Gastroesophageal sphincter (tissue), 4 donors: ENCODE results near the gene PLCB1. TPM values are rescaled to one million over a fixed set of nuclear protein-coding genes. Genes with fewer than 3 reads are reported as not detected.

Source experiments
- ATAC-seq: fragments of 150-250 bp; one replicate; pipeline ENCODE4 v1.9.1; 2016; ENCODE audit warnings: mild to moderate bottlenecking, moderate library complexity
- H3K27ac ChIP-seq, 4 donors: fragments of 200-600 bp; sonication (generic) in 3 of 4; 1 replicate in 3 of 4; 2 replicates in 1 of 4; pipeline ENCODE4 v1.5.1; 2016 to 2019
- H3K27me3 ChIP-seq: fragments of 200-600 bp; sonication (generic); one replicate; pipeline ENCODE4 v1.5.1; 2019
- H3K36me3 ChIP-seq, 2 donors: fragments of 200-600 bp; sonication (generic); one replicate each; pipeline ENCODE4 v1.5.1; 2019; ENCODE audit warnings: control low read depth in 1 of 2
- H3K4me1 ChIP-seq, 3 donors: fragments of 200-600 bp; sonication (generic); 1 replicate in 2 of 3; 2 replicates in 1 of 3; pipeline ENCODE4 v1.5.1; 2016 to 2019; ENCODE audit warnings: control low read depth in 2 of 3
- H3K4me3 ChIP-seq, 2 donors: fragments of 200-600 bp; sonication (generic); one replicate each; pipeline ENCODE4 v1.5.1; 2019; ENCODE audit warnings: mild to moderate bottlenecking in 1 of 2, moderate library complexity in 1 of 2
- H3K9me3 ChIP-seq, 3 donors: fragments of 200-600 bp; sonication (generic); one replicate each; pipeline ENCODE4 v1.5.1; 2017 to 2019; ENCODE audit warnings: control low read depth in 2 of 3
- CTCF ChIP-seq, 4 experiments: fragments of 200-600 bp in 2 of 4; fragments of 450-650 bp in 2 of 4; sonication (generic) in 1 of 4; IDR thresholded peaks; one replicate each; pipeline ENCODE4 v1.5.1; 2017 to 2019; ENCODE audit warnings: antibody characterized with exemption in 4 of 4, mild to moderate bottlenecking in 2 of 4, moderate library complexity in 2 of 4
- EP300 ChIP-seq: sonication (generic); formaldehyde crosslinking; IDR thresholded peaks from one replicate; pipeline ENCODE4 v1.6.1; 2017; ENCODE audit warnings: antibody characterized with exemption, mild to moderate bottlenecking
- POLR2A ChIP-seq, 2 donors: fragments of 450-650 bp; IDR thresholded peaks; one replicate each; pipeline ENCODE4 v1.6.1; 2017; ENCODE audit warnings: antibody characterized with exemption in 2 of 2, mild to moderate bottlenecking in 2 of 2, moderate library complexity in 1 of 2
- POLR2AphosphoS5 ChIP-seq: sonication (generic); formaldehyde crosslinking; IDR thresholded peaks from one replicate; pipeline ENCODE4 v1.6.1; 2017; ENCODE audit warnings: antibody characterized with exemption
- WGBS, 2 donors: methylation state at CpG; one replicate each; pipeline ENCODE4 v1.1.5; 2018; ENCODE audit warnings: low coverage in 1 of 2; 5-methylcytosine and 5-hydroxymethylcytosine counted together
- total RNA-seq, 4 donors: library from RNA; depleted of rRNA; stranded (reverse); fragments of >200 nt; gene quantifications; one replicate each; pipeline ENCODE4 v1.1.0, GENCODE V29; 2016

Gene PLCB1
- total RNA-seq, 4 donors from 2014 or later: 60.8 to 104 (median 69.0) TPM

DNA sequence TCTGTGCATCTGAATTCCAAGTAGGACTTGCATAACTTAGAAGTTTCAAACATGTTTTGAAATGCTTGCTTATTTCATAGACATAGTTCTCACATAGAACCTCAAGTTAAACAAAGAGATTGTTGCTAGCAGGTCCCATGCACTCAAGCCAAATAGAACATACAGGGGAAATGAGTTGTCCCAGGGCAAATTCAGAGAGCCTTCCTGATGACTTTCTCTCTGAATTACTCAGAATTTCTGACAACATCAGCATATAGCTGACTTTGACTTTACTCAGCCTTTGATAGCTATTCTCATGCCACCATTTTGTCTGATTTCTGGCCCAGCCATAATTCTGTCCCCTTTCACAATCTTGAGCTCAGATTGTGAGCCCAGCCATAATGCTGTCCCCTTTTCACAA lies 603.6 kb downstream of the PLCB1 start:
- no peak for TF ChIP-seq EP300
- no peak for ATAC-seq

DNA sequence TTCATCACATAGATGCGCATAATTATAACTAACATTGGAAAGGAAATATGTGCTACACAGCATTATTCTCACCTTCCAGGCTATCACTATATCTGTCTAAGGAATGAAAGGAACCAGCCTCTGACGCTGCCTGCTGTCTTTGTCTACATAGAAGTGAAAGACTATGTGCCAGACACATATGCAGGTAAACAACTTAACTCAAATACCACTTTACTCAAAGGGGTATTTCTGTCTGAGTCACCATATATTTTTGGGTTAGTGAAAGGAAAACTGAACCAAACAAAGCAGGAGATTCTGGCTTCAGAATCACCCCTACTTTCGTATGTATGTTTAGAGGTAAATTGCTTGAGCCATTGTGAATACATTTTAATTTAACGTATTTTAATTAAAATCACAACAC lies 608.2 kb downstream of the PLCB1 start:
- 96 to 100% methylated on average over 4 of the region's 4 CpGs for WGBS, 2 donors
- no peak overlapping the region for H3K4me3 ChIP-seq
- no peaks in the 10 kb centered on the region for H3K9me3 ChIP-seq
- H3K27me3 ChIP-seq: no peaks in the 10 kb centered on the region
- H3K4me1 ChIP-seq: no peaks in the 10 kb centered on the region
- ATAC-seq: no peak
- H3K27ac ChIP-seq: no peak overlapping the region
- peaks cover 7 to 67% of the 10 kb centered on the region in 2 donors for H3K36me3 ChIP-seq
- no peak for TF ChIP-seq POLR2AphosphoS5
- no peak for TF ChIP-seq POLR2A (IDR thresholded peaks at IDR 0.05)
- no peak for TF ChIP-seq EP300
- TF ChIP-seq CTCF (IDR thresholded peaks at IDR 0.05): no peak

More for the DNA sequence above, 603.6 kb downstream of the PLCB1 start:
- Histone ChIP-seq H3K9me3 (no peaks in the 10 kb centered on the region), H3K4me3 (no peak overlapping the region), H3K27me3 (no peaks in the 10 kb centered on the region), H3K36me3 (peaks cover 3 to 42% of the 10 kb centered on the region in 2 donors), H3K27ac (no peak overlapping the region), H3K4me1 (no peaks in the 10 kb centered on the region)

DNA sequence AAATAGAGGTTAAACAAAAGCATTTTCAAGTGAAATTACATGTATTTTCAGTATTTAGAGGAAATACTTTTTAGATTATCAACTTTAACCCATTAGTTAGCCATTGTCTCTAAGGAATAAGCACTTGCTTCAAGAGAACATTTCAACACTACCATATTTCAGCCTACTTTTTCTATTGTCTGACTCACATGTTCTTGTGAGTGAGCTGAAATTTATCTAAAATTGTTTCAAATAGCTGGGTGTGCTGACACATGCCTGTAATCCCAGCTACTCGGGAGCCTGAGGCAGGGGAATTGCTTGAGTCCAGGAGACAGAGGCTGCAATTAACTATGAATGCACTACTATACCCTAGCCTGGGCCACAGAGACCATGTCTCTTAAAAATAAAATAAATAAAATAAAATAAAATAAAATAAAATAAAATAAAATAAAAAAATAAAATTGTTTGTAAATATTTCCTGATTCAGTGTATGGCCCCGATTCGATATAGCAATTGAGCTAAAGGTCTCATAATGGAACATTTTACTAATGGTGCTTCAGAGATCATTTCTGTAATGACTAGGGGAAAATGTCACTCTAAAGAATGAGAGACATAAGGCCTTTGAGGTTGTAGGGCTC lies 612.3 kb downstream of the PLCB1 start:
- H3K27ac ChIP-seq: no peak overlapping the region
- H3K4me3 ChIP-seq: no peak overlapping the region
- no peaks in the 10 kb centered on the region for H3K27me3 ChIP-seq
- WGBS, 2 donors: 81 to 89% methylated on average over 2 to 3 of the region's 3 CpGs
- H3K4me1 ChIP-seq: no peaks in the 10 kb centered on the region
- TF ChIP-seq POLR2A (IDR thresholded peaks at IDR 0.05) (no peak), EP300 (no peak), CTCF (IDR thresholded peaks at IDR 0.05) (no peak), POLR2AphosphoS5 (no peak)
- no peaks in the 10 kb centered on the region for H3K9me3 ChIP-seq
- H3K36me3 ChIP-seq: peaks cover 7 to 50% of the 10 kb centered on the region in 2 donors
- no peak for ATAC-seq

DNA sequence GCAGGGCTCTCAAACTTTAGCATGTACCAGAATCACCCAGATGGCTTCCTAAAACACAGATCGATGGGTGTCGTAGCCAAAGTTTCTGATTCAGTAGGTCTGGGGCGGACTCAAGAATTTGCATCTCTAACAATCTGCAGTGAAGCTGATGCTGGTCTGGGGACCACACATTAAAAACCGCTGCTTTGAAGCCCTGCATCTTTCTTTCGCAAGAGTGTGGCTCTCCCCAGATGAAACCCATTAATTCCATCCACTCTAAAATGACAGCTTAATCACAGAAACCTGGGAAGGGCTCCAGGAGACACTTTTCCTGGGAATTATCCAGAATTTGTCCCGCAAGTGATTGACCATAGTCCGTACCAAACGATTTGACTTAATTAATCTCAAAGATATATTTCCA lies 617.0 kb downstream of the PLCB1 start:
- Histone ChIP-seq H3K9me3 (no peaks in the 10 kb centered on the region), H3K4me3 (no peak overlapping the region), H3K27ac (no peak overlapping the region), H3K4me1 (no peaks in the 10 kb centered on the region), H3K36me3 (peaks cover 0 to 19% of the 10 kb centered on the region in 2 donors), H3K27me3 (no peaks in the 10 kb centered on the region)
- WGBS, 2 donors: 54 to 82% methylated on average over 8 of the region's 8 CpGs
- TF ChIP-seq POLR2AphosphoS5: no peak
- no peak for TF ChIP-seq CTCF (IDR thresholded peaks at IDR 0.05)
- no peak for TF ChIP-seq EP300
- no peak for TF ChIP-seq POLR2A (IDR thresholded peaks at IDR 0.05)
- no peak for ATAC-seq

GRCh38 chr20:8749986-8750385 lies 617.9 kb downstream of the PLCB1 start:
- Histone ChIP-seq H3K9me3 (no peaks in the 10 kb centered on the region), H3K27me3 (no peaks in the 10 kb centered on the region), H3K36me3 (peaks cover 0 to 19% of the 10 kb centered on the region in 2 donors), H3K4me1 (no peaks in the 10 kb centered on the region), H3K27ac (no peak overlapping the region), H3K4me3 (no peak overlapping the region)
- 93 to 100% methylated on average over 1 of the region's 1 CpG for WGBS, 2 donors
- ATAC-seq: no peak
- TF ChIP-seq POLR2AphosphoS5 (no peak), POLR2A (IDR thresholded peaks at IDR 0.05) (no peak), CTCF (IDR thresholded peaks at IDR 0.05) (no peak), EP300 (no peak)
